ENCODE results near the gene KIAA0232.
"Not testable (repeated sequence)": the region's sequence is repeated elsewhere in the genome, so short reads cannot be mapped to it uniquely, and the experiment has no call there.

The KIAA0232 gene

DNA sequence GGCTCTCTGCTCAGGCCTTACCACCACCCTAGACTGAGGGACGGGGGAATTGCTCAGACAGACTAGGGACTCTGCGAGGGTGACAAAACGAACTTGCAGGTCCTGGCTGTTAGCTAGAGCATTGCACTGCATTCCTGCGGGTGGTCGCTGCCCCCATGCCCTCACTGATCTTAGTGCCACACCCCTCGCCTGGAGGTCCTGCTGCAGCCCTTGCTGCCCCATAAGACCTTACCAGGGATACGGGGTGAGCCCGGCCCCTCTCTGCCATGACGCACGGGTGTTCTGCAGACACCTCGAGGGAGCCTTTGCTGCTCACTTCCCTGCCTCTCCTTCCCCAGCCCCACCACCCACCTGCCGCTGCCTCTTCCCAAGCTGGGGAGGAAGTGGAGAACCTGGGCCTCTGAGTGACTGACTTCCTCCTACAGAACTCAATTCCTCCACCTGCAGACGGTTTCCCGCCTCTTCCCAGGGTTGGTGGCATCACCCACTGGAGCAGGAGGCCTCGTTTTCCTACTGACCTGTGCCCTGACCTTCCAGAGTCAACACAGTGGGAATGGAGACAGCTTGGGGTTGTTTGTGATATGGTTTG lies 107.3 kb downstream of the KIAA0232 start:
- TF ChIP-seq, protein P1, sequence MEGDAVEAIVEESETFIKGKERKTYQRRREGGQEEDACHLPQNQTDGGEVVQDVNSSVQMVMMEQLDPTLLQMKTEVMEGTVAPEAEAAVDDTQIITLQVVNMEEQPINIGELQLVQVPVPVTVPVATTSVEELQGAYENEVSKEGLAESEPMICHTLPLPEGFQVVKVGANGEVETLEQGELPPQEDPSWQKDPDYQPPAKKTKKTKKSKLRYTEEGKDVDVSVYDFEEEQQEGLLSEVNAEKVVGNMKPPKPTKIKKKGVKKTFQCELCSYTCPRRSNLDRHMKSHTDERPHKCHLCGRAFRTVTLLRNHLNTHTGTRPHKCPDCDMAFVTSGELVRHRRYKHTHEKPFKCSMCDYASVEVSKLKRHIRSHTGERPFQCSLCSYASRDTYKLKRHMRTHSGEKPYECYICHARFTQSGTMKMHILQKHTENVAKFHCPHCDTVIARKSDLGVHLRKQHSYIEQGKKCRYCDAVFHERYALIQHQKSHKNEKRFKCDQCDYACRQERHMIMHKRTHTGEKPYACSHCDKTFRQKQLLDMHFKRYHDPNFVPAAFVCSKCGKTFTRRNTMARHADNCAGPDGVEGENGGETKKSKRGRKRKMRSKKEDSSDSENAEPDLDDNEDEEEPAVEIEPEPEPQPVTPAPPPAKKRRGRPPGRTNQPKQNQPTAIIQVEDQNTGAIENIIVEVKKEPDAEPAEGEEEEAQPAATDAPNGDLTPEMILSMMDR (IDR thresholded peaks at IDR 0.05; ENCODE audit: low read depth, low read length), result no peak
- TF ChIP-seq EZH2phosphoT487 (IDR thresholded peaks at IDR 0.05; ENCODE audit: low read depth), result no peak
- Histone ChIP-seq H3K4me1 (ENCODE audit: low read length) (0 out of 2 replicates have a peak, but pooled peaks cover 3% of the 10 kb centered on the region), H3K27me3 (ENCODE audit: low read depth, low read length) (no peaks in the 10 kb centered on the region), H3K9me3 (ENCODE audit: insufficient read depth, low read length) (0 out of 2 replicates have a peak, but pooled peaks cover 8% of the 10 kb centered on the region), H3K9ac (ENCODE audit: low read length) (no peak overlapping the region), H4K20me1 (ENCODE audit: insufficient read depth, low read length) (no peaks in the 10 kb centered on the region), H3K4me3 (ENCODE audit: low read length) (no peak overlapping the region), H2AFZ (ENCODE audit: low read depth, low read length) (no peak overlapping the region), H3K27ac (ENCODE audit: low read length) (no peak overlapping the region), H3K36me3 (replicated peaks; ENCODE audit: low read depth, low read length) (peaks cover 3% of the 10 kb centered on the region), H3K79me2 (ENCODE audit: low read length) (no peaks in the 10 kb centered on the region), H3K4me2 (ENCODE audit: low read length) (no peak overlapping the region)

DNA sequence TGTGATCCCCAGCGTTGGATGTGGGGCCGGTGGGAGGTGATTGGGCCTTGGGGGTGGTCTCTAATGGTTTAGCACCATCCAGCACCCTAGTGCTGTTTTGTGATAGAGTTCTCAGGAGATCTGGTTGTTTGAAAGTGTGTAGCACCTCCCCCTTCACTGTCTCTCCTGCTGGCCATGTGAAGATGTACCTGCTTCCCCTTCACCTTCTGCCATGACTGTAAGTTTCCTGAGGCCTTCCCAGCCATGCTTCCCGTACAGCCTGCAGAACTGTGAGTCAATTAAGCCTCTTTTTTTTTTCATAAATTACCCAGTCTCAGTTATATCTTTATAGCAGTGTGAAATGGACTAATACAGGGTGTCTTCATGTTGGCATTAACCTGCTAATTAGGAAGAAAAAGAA lies 107.8 kb downstream of the KIAA0232 start:
- Histone ChIP-seq H3K4me2 (ENCODE audit: low read length) (no peak overlapping the region), H3K79me2 (ENCODE audit: low read length) (no peaks in the 10 kb centered on the region), H3K9me3 (ENCODE audit: insufficient read depth, low read length) (0 out of 2 replicates have a peak, but pooled peaks cover 8% of the 10 kb centered on the region), H3K4me3 (ENCODE audit: low read length) (no peak overlapping the region), H3K27me3 (ENCODE audit: low read depth, low read length) (no peaks in the 10 kb centered on the region), H3K4me1 (ENCODE audit: low read length) (0 out of 2 replicates have a peak, but pooled peaks cover 3% of the 10 kb centered on the region), H2AFZ (ENCODE audit: low read depth, low read length) (no peak overlapping the region), H3K27ac (ENCODE audit: low read length) (no peak overlapping the region), H3K9ac (ENCODE audit: low read length) (no peak overlapping the region), H4K20me1 (ENCODE audit: insufficient read depth, low read length) (no peaks in the 10 kb centered on the region), H3K36me3 (replicated peaks; ENCODE audit: low read depth, low read length) (peaks cover 3% of the 10 kb centered on the region)
- TF ChIP-seq EZH2phosphoT487 (IDR thresholded peaks at IDR 0.05; ENCODE audit: low read depth), result no peak
- TF ChIP-seq, protein P1 (IDR thresholded peaks at IDR 0.05; ENCODE audit: low read depth, low read length), result no peak

DNA sequence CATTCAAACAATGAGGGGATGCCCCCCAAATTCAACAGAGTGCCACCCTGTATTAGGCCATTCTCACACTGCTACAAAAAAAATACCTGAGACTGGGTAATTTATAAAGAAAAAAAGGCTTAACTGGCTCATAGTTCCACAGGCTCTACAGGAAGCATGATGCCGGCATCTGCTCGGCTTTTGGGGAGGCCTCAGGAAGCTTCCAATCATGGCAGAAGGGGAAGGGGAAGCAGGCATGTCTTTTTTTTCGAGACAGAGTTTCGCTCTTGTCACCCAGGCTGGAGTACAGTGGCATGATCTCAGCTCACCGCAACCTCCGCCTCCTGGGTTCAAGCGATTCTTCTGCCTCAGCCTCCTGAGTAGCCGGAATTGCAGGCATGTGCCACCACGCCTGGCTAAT lies 108.4 kb downstream of the KIAA0232 start:
- H3K4me3 ChIP-seq (ENCODE audit: low read length); H3K4me1 ChIP-seq (ENCODE audit: low read length); H3K27ac ChIP-seq (ENCODE audit: low read length); H2AFZ ChIP-seq (ENCODE audit: low read depth, low read length); H3K4me2 ChIP-seq (ENCODE audit: low read length); H3K27me3 ChIP-seq (ENCODE audit: low read depth, low read length); H3K79me2 ChIP-seq (ENCODE audit: low read length); H3K9me3 ChIP-seq (ENCODE audit: insufficient read depth, low read length); H3K36me3 ChIP-seq (replicated peaks; ENCODE audit: low read depth, low read length); H4K20me1 ChIP-seq (ENCODE audit: insufficient read depth, low read length); H3K9ac ChIP-seq (ENCODE audit: low read length): not testable (repeated sequence)

DNA sequence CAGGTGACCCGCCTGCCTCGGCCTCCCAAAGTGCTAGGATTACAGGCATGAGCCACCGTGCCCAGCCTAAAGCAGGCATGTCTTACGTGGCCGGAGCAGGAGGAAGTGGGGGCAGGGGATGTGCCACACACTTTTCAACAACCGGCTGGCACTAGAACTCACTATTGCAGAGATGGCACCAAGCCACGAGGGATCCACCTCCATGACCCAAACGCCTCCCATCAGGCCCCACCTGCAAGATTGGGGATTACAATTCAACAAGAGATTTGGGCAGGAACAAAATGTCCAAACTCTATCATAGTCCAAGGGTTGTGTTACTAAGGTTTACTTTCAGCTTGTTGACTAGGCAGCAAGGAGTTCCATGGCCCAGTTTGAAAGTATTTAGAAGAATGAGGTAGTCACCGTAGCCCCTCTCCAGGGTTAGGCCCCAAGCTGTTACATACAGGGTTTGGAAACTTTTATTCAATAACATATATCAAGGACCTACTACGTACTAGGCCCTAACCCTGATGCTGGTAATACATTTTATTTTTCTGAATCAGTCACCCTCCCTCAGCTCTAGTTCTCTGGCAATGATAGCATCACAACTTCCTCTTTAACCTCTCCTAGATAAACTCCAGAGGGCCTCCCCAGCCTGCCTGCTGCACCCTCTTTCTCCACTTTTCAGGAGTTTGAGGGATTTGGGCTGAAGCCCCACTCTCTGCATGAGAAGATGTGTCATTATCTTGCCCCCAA lies 109.1 kb downstream of the KIAA0232 start:
- Histone ChIP-seq H3K4me2 (ENCODE audit: low read length) (no peak overlapping the region), H3K36me3 (replicated peaks; ENCODE audit: low read depth, low read length) (peaks cover 3% of the 10 kb centered on the region), H3K27ac (ENCODE audit: low read length) (no peak overlapping the region), H4K20me1 (ENCODE audit: insufficient read depth, low read length) (no peaks in the 10 kb centered on the region), H2AFZ (ENCODE audit: low read depth, low read length) (no peak overlapping the region), H3K27me3 (ENCODE audit: low read depth, low read length) (no peaks in the 10 kb centered on the region), H3K4me3 (ENCODE audit: low read length) (no peak overlapping the region), H3K9me3 (ENCODE audit: insufficient read depth, low read length) (0 out of 2 replicates have a peak, but pooled peaks cover 8% of the 10 kb centered on the region), H3K4me1 (ENCODE audit: low read length) (no peaks in the 10 kb centered on the region), H3K9ac (ENCODE audit: low read length) (no peak overlapping the region), H3K79me2 (ENCODE audit: low read length) (no peaks in the 10 kb centered on the region)
- TF ChIP-seq, protein P1 (IDR thresholded peaks at IDR 0.05; ENCODE audit: low read depth, low read length), result no peak
- TF ChIP-seq EZH2phosphoT487 (IDR thresholded peaks at IDR 0.05; ENCODE audit: low read depth), result no peak

All from OCI-LY3 (cell line).